NB4 (cell line): ENCODE data around the gene AARSD1.

ENCODE experiments used
- MYC ChIP-seq: IDR thresholded peaks from 2 replicates; pipeline ENCODE4 v1.6.1; 2011; ENCODE audit warnings: low read depth, low read length
- POLR2A ChIP-seq: IDR thresholded peaks from 2 replicates; pipeline ENCODE4 v1.6.1; 2011; ENCODE audit warnings: mild to moderate bottlenecking; ENCODE audit not compliant: insufficient read length; ENCODE audit errors: extremely low read depth
- TF ChIP-seq, protein P1 (sequence below): IDR thresholded peaks from one replicate; pipeline ENCODE4 v1.5.1; 2012; ENCODE audit warnings: low read depth, low read length
- TF ChIP-seq, protein P2 (sequence below): IDR thresholded peaks from 2 replicates; pipeline ENCODE4 v1.6.1; 2011; ENCODE audit warnings: low read depth, low read length

GRCh38 chr17:42917236-42917603 is 47.0 kb downstream of the AARSD1 start:
- TF ChIP-seq, protein P1, sequence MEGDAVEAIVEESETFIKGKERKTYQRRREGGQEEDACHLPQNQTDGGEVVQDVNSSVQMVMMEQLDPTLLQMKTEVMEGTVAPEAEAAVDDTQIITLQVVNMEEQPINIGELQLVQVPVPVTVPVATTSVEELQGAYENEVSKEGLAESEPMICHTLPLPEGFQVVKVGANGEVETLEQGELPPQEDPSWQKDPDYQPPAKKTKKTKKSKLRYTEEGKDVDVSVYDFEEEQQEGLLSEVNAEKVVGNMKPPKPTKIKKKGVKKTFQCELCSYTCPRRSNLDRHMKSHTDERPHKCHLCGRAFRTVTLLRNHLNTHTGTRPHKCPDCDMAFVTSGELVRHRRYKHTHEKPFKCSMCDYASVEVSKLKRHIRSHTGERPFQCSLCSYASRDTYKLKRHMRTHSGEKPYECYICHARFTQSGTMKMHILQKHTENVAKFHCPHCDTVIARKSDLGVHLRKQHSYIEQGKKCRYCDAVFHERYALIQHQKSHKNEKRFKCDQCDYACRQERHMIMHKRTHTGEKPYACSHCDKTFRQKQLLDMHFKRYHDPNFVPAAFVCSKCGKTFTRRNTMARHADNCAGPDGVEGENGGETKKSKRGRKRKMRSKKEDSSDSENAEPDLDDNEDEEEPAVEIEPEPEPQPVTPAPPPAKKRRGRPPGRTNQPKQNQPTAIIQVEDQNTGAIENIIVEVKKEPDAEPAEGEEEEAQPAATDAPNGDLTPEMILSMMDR = no peak
- TF ChIP-seq, protein P2, sequence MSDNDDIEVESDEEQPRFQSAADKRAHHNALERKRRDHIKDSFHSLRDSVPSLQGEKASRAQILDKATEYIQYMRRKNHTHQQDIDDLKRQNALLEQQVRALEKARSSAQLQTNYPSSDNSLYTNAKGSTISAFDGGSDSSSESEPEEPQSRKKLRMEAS = no peak
- TF ChIP-seq POLR2A (no peak), MYC (no peak)
